HG02870 (cell line): Measurements from ENCODE around the gene ABCG5.

ENCODE experiments used
- ATAC-seq: cut with Tn5 transposase; IDR thresholded peaks from one replicate; pipeline ENCODE4 v1.9.1; 2021; ENCODE audit warnings: mild to moderate bottlenecking, moderate library complexity; ENCODE audit not compliant: unreplicated experiment

Gene ABCG5

GRCh38 chr2:43838560-43839267 is at the start of gene ABCG5, which contains the start of gene ABCG8:
ABCG5 (minus strand) TSS chr2:43838839; CDS start chr2:43838679, 160 bp downstream.
ABCG8 (plus strand) TSS chr2:43838971; CDS start chr2:43839054, 83 bp downstream.
- no peak for ATAC-seq

- no peak for ATAC-seq
Measured at GRCh38 chr2:43887176-43887575, 48.5 kb upstream of the ABCG5 start.

- no peak for ATAC-seq
Measured at GRCh38 chr2:43885132-43885632, 46.5 kb upstream of the ABCG5 start.

GRCh38 chr2:43884689-43885088 is 46.0 kb upstream of the ABCG5 start:
- ATAC-seq, result no peak

- no peak for ATAC-seq
Measured at GRCh38 chr2:43882312-43882711, 43.7 kb upstream of the ABCG5 start.

GRCh38 chr2:43880952-43881351 is 42.3 kb upstream of the ABCG5 start:
- ATAC-seq, result no peak

- no peak for ATAC-seq
Measured at GRCh38 chr2:43880471-43880870, 41.8 kb upstream of the ABCG5 start.

GRCh38 chr2:43879261-43879660 is 40.6 kb upstream of the ABCG5 start:
- no peak for ATAC-seq

GRCh38 chr2:43877782-43878464 is 39.3 kb upstream of the ABCG5 start:
- peak; percentile 75 for ATAC-seq

- ATAC-seq, result no peak
Measured at GRCh38 chr2:43874776-43875451, 36.3 kb upstream of the ABCG5 start.

- no peak for ATAC-seq
Measured at GRCh38 chr2:43872151-43872550, 33.5 kb upstream of the ABCG5 start.

- ATAC-seq, result no peak
Measured at GRCh38 chr2:43855292-43855691, 16.7 kb upstream of the ABCG5 start.

GRCh38 chr2:43854671-43855070 is 16.0 kb upstream of the ABCG5 start:
- ATAC-seq, result no peak

GRCh38 chr2:43853141-43854081 is 14.8 kb upstream of the ABCG5 start:
- no peak for ATAC-seq

GRCh38 chr2:43852196-43852730 is 13.6 kb upstream of the ABCG5 start:
- no peak for ATAC-seq

- ATAC-seq, result no peak
Measured at GRCh38 chr2:43851011-43851980, 12.7 kb upstream of the ABCG5 start.

GRCh38 chr2:43848214-43848613 is 9.6 kb upstream of the ABCG5 start:
- no peak for ATAC-seq

- no peak for ATAC-seq
Measured at GRCh38 chr2:43846140-43846793, 7.6 kb upstream of the ABCG5 start.

GRCh38 chr2:43845181-43845580 is 6.5 kb upstream of the ABCG5 start:
- no peak for ATAC-seq
